CD14-positive monocyte (primary cell): ENCODE results near the gene PGM2. TPM values are rescaled to one million over a fixed set of nuclear protein-coding genes. Genes with fewer than 3 reads are reported as not detected.

ENCODE experiments used
- DNase-seq, 3 donors: peaks; one replicate each; pipeline ENCODE4 v3.0.0-alpha.2; 2011 to 2022
- H2AFZ ChIP-seq: 2 replicates; pipeline ENCODE4 v1.6.0; 2012; ENCODE audit warnings: mild to moderate bottlenecking, low read depth, low read length, inconsistent platforms; ENCODE audit not compliant: insufficient read depth, poor library complexity, severe bottlenecking
- H3K27ac ChIP-seq, 2 donors: 1 replicate in 1 of 2; 2 replicates in 1 of 2; pipeline ENCODE4 v1.5.1; 2012 to 2013; ENCODE audit warnings: low read length in 2 of 2, control low read depth in 1 of 2, inconsistent platforms in 1 of 2, low read depth in 1 of 2, mild to moderate bottlenecking in 1 of 2
- H3K27me3 ChIP-seq, 2 donors: one replicate each; pipeline versions ENCODE4 v1.6.0 to v1.6.1; 2011 to 2013; ENCODE audit warnings: low read length in 2 of 2; ENCODE audit not compliant: control insufficient read depth in 2 of 2, insufficient read depth in 2 of 2
- H3K36me3 ChIP-seq, 2 donors: replicated peaks in 1 of 2; 1 replicate in 1 of 2; 2 replicates in 1 of 2; pipeline versions ENCODE4 v1.5.1 to v1.6.1; 2012 to 2013; ENCODE audit warnings: low read length in 2 of 2, control low read depth in 1 of 2, inconsistent platforms in 1 of 2, mild to moderate bottlenecking in 1 of 2; ENCODE audit not compliant: insufficient read depth in 2 of 2, control insufficient read depth in 1 of 2
- H3K4me1 ChIP-seq, 2 donors: 1 replicate in 1 of 2; 2 replicates in 1 of 2; pipeline versions ENCODE4 v1.5.1 to v1.6.1; 2012 to 2013; ENCODE audit warnings: low read length in 2 of 2, control low read depth in 1 of 2, inconsistent platforms in 1 of 2, mild to moderate bottlenecking in 1 of 2, moderate library complexity in 1 of 2; ENCODE audit not compliant: insufficient read depth in 2 of 2, control insufficient read depth in 1 of 2
- H3K4me2 ChIP-seq: replicated peaks from 2 replicates; pipeline ENCODE3; 2012; ENCODE audit warnings: low read length, moderate library complexity, mild to moderate bottlenecking; ENCODE audit not compliant: poor library complexity, severe bottlenecking; ENCODE audit errors: extremely low read depth
- H3K4me3 ChIP-seq, 3 experiments: fragments of 200-600 bp in 1 of 3; sonication (generic) in 1 of 3; replicated peaks in 1 of 3; 1 replicate in 2 of 3; 2 replicates in 1 of 3; pipeline ENCODE4 v1.5.1; 2011 to 2013; ENCODE audit warnings: low read length in 3 of 3, mild to moderate bottlenecking in 3 of 3, control low read depth in 2 of 3, low read depth in 2 of 3, inconsistent platforms in 1 of 3, moderate library complexity in 1 of 3
- H3K79me2 ChIP-seq: 2 replicates; pipeline ENCODE4 v1.6.0; 2012; ENCODE audit warnings: mild to moderate bottlenecking, control low read depth, inconsistent platforms, low read length, moderate library complexity; ENCODE audit not compliant: insufficient read depth
- H3K9ac ChIP-seq: 2 replicates; pipeline ENCODE4 v1.6.0; 2017; ENCODE audit warnings: low read length, mild to moderate bottlenecking; ENCODE audit not compliant: insufficient read depth, poor library complexity, severe bottlenecking
- H3K9me3 ChIP-seq, 2 donors: replicated peaks in 1 of 2; 1 replicate in 1 of 2; 2 replicates in 1 of 2; pipeline versions ENCODE4 v1.5.1 to v1.6.1; 2012 to 2013; ENCODE audit warnings: low read length in 2 of 2, control low read depth in 1 of 2; ENCODE audit not compliant: control insufficient read depth in 1 of 2, insufficient read depth in 1 of 2
- H4K20me1 ChIP-seq: 2 replicates; pipeline ENCODE4 v1.6.0; 2012; ENCODE audit warnings: mild to moderate bottlenecking, low read length, control low read depth, moderate library complexity; ENCODE audit not compliant: insufficient read depth
- H3K27ac Mint-ChIP-seq, 7 donors: one replicate each; pipeline ENCODE4 v1.8.0; 2020; ENCODE audit warnings: mild to moderate bottlenecking in 7 of 7, mixed read lengths in 7 of 7, moderate library complexity in 6 of 7, inconsistent platforms in 2 of 7
- H3K27me3 Mint-ChIP-seq, 3 donors: one replicate each; pipeline ENCODE4 v1.8.0; 2021 to 2022; ENCODE audit warnings: low read depth in 3 of 3, mild to moderate bottlenecking in 3 of 3, mixed read lengths in 3 of 3, moderate library complexity in 3 of 3, inconsistent platforms in 1 of 3
- H3K36me3 Mint-ChIP-seq, 2 donors: one replicate each; pipeline ENCODE4 v1.8.0; 2020; ENCODE audit warnings: mixed read lengths in 2 of 2, inconsistent platforms in 1 of 2, mild to moderate bottlenecking in 1 of 2
- H3K4me1 Mint-ChIP-seq: one replicate; pipeline ENCODE4 v1.8.0; 2020; ENCODE audit warnings: mild to moderate bottlenecking, mixed read lengths
- H3K4me3 Mint-ChIP-seq, 2 donors: one replicate each; pipeline ENCODE4 v1.8.0; 2020; ENCODE audit warnings: mild to moderate bottlenecking in 2 of 2, mixed read lengths in 2 of 2, moderate library complexity in 1 of 2
- H3K9me3 Mint-ChIP-seq, 7 donors: one replicate each; pipeline ENCODE4 v1.8.0; 2020 to 2022; ENCODE audit warnings: mixed read lengths in 7 of 7, mild to moderate bottlenecking in 6 of 7, moderate library complexity in 6 of 7, inconsistent platforms in 2 of 7
- CTCF ChIP-seq: fragments of 200-600 bp; IDR thresholded peaks from one replicate; pipeline ENCODE4 v1.8.0; 2022; ENCODE audit warnings: antibody characterized with exemption, mild to moderate bottlenecking
- WGBS: methylation state at CpG from one replicate; pipeline ENCODE4 v1.1.5; 2013; ENCODE audit warnings: missing lambda C conversion rate; ENCODE audit not compliant: insufficient coverage; 5-methylcytosine and 5-hydroxymethylcytosine counted together
- intact Hi-C, 2 donors: fragments of 100-400 bp; cut with micrococcal nuclease; formaldehyde crosslinking; loops; one replicate each; pipeline versions ENCODE4 v1.15.0 to v1.15.1; 2023
- polyA plus RNA-seq, 3 donors: library from polyadenylated mRNA; depleted of rRNA in 1 of 3; unstranded in 2 of 3; stranded (reverse) in 1 of 3; fragments of 300-500 nt in 2 of 3; fragments of >200 nt in 1 of 3; fragmentation: Illumina TruSeq in 2 of 3; gene quantifications; 1 replicate in 2 of 3; 2 replicates in 1 of 3; pipeline ENCODE4 v1.2.3, GENCODE V29; 2012 to 2021

PGM2 gene
- polyA plus RNA-seq, 3 donors, result 17.8 to 48.6 (median 46.2) TPM

DNA sequence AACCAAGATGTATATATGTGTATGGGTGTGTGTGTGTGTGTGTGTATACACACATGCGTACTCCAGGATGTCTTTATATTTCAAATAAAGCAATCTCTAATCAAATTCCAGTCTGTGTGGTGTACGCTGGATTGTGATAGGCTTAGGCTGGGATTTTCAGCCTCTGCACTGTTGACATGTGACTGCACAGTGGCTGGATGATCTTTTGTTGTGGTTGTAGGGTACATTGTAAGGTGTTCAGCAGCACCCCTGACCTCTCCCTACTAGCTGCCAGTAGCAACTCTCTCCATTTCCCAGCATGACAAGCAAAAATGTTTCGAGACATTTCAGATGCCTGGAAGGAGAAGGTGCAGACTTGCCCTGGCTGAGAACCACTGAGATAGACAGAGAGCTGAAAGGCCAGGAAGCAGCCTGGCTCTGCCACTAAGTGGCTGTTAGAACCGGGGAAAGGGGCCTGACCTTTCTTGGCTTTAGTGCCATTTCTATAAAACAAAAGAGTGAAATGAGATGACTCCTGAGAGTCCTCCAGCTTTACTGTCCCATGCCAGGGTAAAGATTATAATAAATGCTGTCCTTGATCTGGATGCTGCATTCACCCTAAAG lies 10.5 kb downstream of the PGM2 start:
- H3K4me2 ChIP-seq, result peak overlapping the region; percentile 9
- no peaks in the 10 kb centered on the region for H4K20me1 ChIP-seq
- peaks cover 48% of the 10 kb centered on the region for H3K79me2 ChIP-seq
- H3K9me3 ChIP-seq, result no peaks in the 10 kb centered on the region
- peaks cover 39% of the 10 kb centered on the region for H3K4me1 Mint-ChIP-seq
- H3K36me3 Mint-ChIP-seq, result peaks cover 66 to 83% of the 10 kb centered on the region in 2 donors
- peaks cover 13 to 24% of the 10 kb centered on the region in 2 donors for H3K4me1 ChIP-seq
- H3K27ac Mint-ChIP-seq, result peak overlapping the region in 4 of 7 donors; percentile 5 to 57 (median 43)
- no peak overlapping the region for H2AFZ ChIP-seq
- no peak overlapping the region for H3K9ac ChIP-seq
- peak overlapping the region; percentile 31 to 56 for H3K27ac ChIP-seq
- TF ChIP-seq CTCF, result no peak
- H3K36me3 ChIP-seq, result peaks cover 65 to 85% of the 10 kb centered on the region in 2 donors
- H3K4me3 Mint-ChIP-seq, result no peak overlapping the region
- intact Hi-C loops, result no loop called here
- DNase-seq, result no peak
- no peak overlapping the region for H3K4me3 ChIP-seq
- H3K27me3 ChIP-seq, result no peaks in the 10 kb centered on the region
- no peaks in the 10 kb centered on the region for H3K27me3 Mint-ChIP-seq
- H3K9me3 Mint-ChIP-seq, result no peaks in the 10 kb centered on the region
- WGBS, result 14% methylated on average over 2 of the region's 4 CpGs

DNA sequence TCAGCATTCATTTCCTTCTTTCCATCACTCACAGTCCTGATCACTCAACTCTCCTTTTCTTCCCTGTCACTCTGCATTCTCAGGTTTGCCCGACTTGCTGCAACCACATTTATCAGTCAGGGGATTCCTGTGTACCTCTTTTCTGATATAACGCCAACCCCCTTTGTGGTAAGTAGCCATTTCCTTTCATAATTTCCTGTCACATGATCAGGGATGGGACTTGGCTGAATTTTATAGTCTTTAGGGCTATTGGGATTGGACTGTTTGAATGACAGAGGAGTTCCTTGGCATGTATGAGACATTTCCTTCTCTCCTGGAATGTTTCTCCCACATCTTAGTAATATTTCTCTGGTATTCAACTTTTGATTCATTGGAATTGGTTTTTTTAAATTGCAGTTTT lies 11.0 kb downstream of the PGM2 start:
- Histone ChIP-seq H4K20me1 (no peaks in the 10 kb centered on the region), H3K4me1 (peaks cover 13 to 24% of the 10 kb centered on the region in 2 donors), H3K9ac (no peak overlapping the region), H3K27ac (peak overlapping the region in 1 of 2 donors; percentile 56), H3K9me3 (no peaks in the 10 kb centered on the region), H3K79me2 (peaks cover 43% of the 10 kb centered on the region), H3K4me2 (peak overlapping the region; percentile 9), H3K36me3 (peaks cover 65 to 84% of the 10 kb centered on the region in 2 donors), H2AFZ (no peak overlapping the region), H3K4me3 (peak overlapping the region in 1 of 3 experiments; percentile 5), H3K27me3 (no peaks in the 10 kb centered on the region)
- peaks cover 36% of the 10 kb centered on the region for H3K4me1 Mint-ChIP-seq
- 0% methylated on average over 1 of the region's 2 CpGs for WGBS
- no peaks in the 10 kb centered on the region for H3K9me3 Mint-ChIP-seq
- H3K27ac Mint-ChIP-seq, result peak overlapping the region; percentile 21 to 64 (median 47)
- peaks cover 64 to 80% of the 10 kb centered on the region in 2 donors for H3K36me3 Mint-ChIP-seq
- H3K4me3 Mint-ChIP-seq, result peak overlapping the region in 1 of 2 donors; percentile 48
- intact Hi-C loops, result no loop called here
- H3K27me3 Mint-ChIP-seq, result no peaks in the 10 kb centered on the region
- TF ChIP-seq CTCF, result no peak
- DNase-seq, result peak in 2 of 3 donors; percentile 6 to 19
